HepG2 (cell line): ENCODE results near the gene TLE1. TPM values are rescaled to one million over a fixed set of nuclear protein-coding genes. Genes with fewer than 3 reads are reported as not detected.

ENCODE experiments used
- ARID5B ChIP-seq: IDR thresholded peaks from 2 replicates; pipeline ENCODE4 v1.4.0; 2020; ENCODE audit warnings: mild to moderate bottlenecking, missing genetic modification reagents
- ATF4 ChIP-seq, 2 experiments: fragments of 450-650 bp in 1 of 2; sonication (generic) in 1 of 2; formaldehyde crosslinking; IDR thresholded peaks; 2 replicates each; pipeline versions ENCODE4 v1.5.0 to v1.8.0; 2020 to 2022; ENCODE audit warnings: mild to moderate bottlenecking in 1 of 2, missing genetic modification reagents in 1 of 2
- BCL6 ChIP-seq: IDR thresholded peaks from 2 replicates; pipeline ENCODE4 v1.6.1; 2016; ENCODE audit warnings: missing genetic modification reagents, missing compliant biosample characterization
- FOXA1 ChIP-seq, 2 experiments: fragments of 450-650 bp in 1 of 2; sonication (generic) in 1 of 2; formaldehyde crosslinking in 1 of 2; IDR thresholded peaks; 2 replicates each; pipeline versions ENCODE4 v1.4.0 to v1.6.1; 2016 to 2020; ENCODE audit warnings: missing genetic modification reagents in 1 of 2
- FOXA3 ChIP-seq: IDR thresholded peaks from 2 replicates; pipeline ENCODE4 v1.6.1; 2016; ENCODE audit warnings: missing genetic modification reagents, missing compliant biosample characterization
- FOXK1 ChIP-seq: sonication (generic); formaldehyde crosslinking; IDR thresholded peaks from 2 replicates; pipeline ENCODE4 v1.4.0; 2020; ENCODE audit warnings: low read depth, missing genetic modification reagents, borderline replicate concordance
- FOXP1 ChIP-seq, 2 experiments: fragments of 450-650 bp in 1 of 2; IDR thresholded peaks; 2 replicates each; pipeline ENCODE4 v1.6.1; 2017 to 2018; ENCODE audit warnings: antibody characterized with exemption in 1 of 2
- KAT8 ChIP-seq: IDR thresholded peaks from 2 replicates; pipeline ENCODE4 v1.6.1; 2016; ENCODE audit warnings: missing genetic modification reagents, missing compliant biosample characterization
- MAFK ChIP-seq, 2 experiments: IDR thresholded peaks in 1 of 2; conservative IDR thresholded peaks in 1 of 2; 2 replicates each; pipeline ENCODE4 v1.6.1; 2011; ENCODE audit warnings: improper control_type of control experiment in 2 of 2, low read length in 2 of 2
- NCOA2 ChIP-seq: sonication (generic); formaldehyde crosslinking; IDR thresholded peaks from 2 replicates; pipeline ENCODE4 v1.8.0; 2022; ENCODE audit warnings: inconsistent platforms
- NR2C2 ChIP-seq: sonication (generic); formaldehyde crosslinking; IDR thresholded peaks from 2 replicates; pipeline ENCODE4 v1.4.0; 2020; ENCODE audit warnings: missing genetic modification reagents, mild to moderate bottlenecking, moderate library complexity, borderline replicate concordance
- PREB ChIP-seq: sonication (generic); formaldehyde crosslinking; IDR thresholded peaks from 2 replicates; pipeline ENCODE4 v1.4.0; 2020; ENCODE audit warnings: missing genetic modification reagents
- RERE ChIP-seq: IDR thresholded peaks from 2 replicates; pipeline ENCODE4 v1.6.1; 2016; ENCODE audit warnings: low read depth, missing genetic modification reagents, missing compliant biosample characterization
- SAP130 ChIP-seq: IDR thresholded peaks from 2 replicates; pipeline ENCODE4 v1.6.1; 2016; ENCODE audit warnings: low read depth
- ZKSCAN5 ChIP-seq: sonication (generic); formaldehyde crosslinking; IDR thresholded peaks from 2 replicates; pipeline ENCODE4 v1.5.1; 2020; ENCODE audit warnings: mild to moderate bottlenecking, missing genetic modification reagents
- ZNF12 ChIP-seq: sonication (generic); formaldehyde crosslinking; IDR thresholded peaks from 2 replicates; pipeline ENCODE4 v1.5.0; 2020; ENCODE audit warnings: missing genetic modification reagents
- ZNF773 ChIP-seq: sonication (generic); formaldehyde crosslinking; IDR thresholded peaks from 2 replicates; pipeline ENCODE4 v1.4.0; 2020; ENCODE audit warnings: missing genetic modification reagents, borderline replicate concordance
- polyA plus RNA-seq, 8 experiments: library from polyadenylated mRNA; depleted of rRNA in 3 of 8; stranded (reverse) in 7 of 8; unstranded in 1 of 8; fragments of >200 nt; fragmentation: Illumina TruSeq in 4 of 8; extraction: Trizol in 4 of 8; gene quantifications; 2 replicates each; pipeline versions ENCODE4 v1.2.1 to v1.2.3, GENCODE V29; 2011 to 2016; ENCODE audit warnings: low read depth in 4 of 8, missing spikeins in 1 of 8, mixed read lengths in 1 of 8; ENCODE audit not compliant: insufficient read depth in 1 of 8
- total RNA-seq, 5 experiments: library from RNA; depleted of rRNA; stranded (reverse); fragments of >200 nt; fragmentation: Illumina TruSeq; extraction: Trizol; gene quantifications; 2 replicates each; pipeline ENCODE4 v1.2.3, GENCODE V29; 2016; ENCODE audit warnings: low read depth in 1 of 5

Gene TLE1
- total and polyA plus RNA-seq, 2 of the 13 experiments (the other 11 are each of a cell fraction or from before 2014, with no cell fraction given): 35.9 to 109 TPM

- TF ChIP-seq RERE (CRISPR knock-in tag) (peak; percentile 31; the same call in 1 of the 2 replicates), ZNF12 (CRISPR knock-in tag) (peak; percentile 43; the same call in 1 of the 2 replicates), NR2C2 (CRISPR knock-in tag) (peak; percentile 21; the same call in 1 of the 2 replicates), BCL6 (CRISPR knock-in tag) (peak; percentile 46; the same call in 1 of the 2 replicates), FOXP1 (IDR thresholded peaks at IDR 0.05) (no peak), FOXP1 (CRISPR knock-in tag; IDR thresholded peaks at IDR 0.05) (peak; percentile 56), FOXA3 (CRISPR knock-in tag) (peak; percentile 88), MAFK (conservative IDR thresholded peaks at IDR 0.05 in 1 of 2, IDR thresholded peaks at IDR 0.05 in 1 of 2; ENCODE audit: low read length in 2 of 2) (peak; percentile 11 to 47; a peak in 2 of 4 replicates), KAT8 (CRISPR knock-in tag) (peak; percentile 36; the same call in 1 of the 2 replicates), SAP130 (CRISPR knock-in tag) (peak; percentile 42), FOXA1 (IDR thresholded peaks at IDR 0.05) (no peak), FOXA1 (CRISPR knock-in tag; IDR thresholded peaks at IDR 0.05) (peak; percentile 88), ZKSCAN5 (CRISPR knock-in tag) (no peak), ARID5B (peak; percentile 43), FOXK1 (peak; percentile 64; the same call in 1 of the 2 replicates), NCOA2 (CRISPR knock-in tag) (no peak), ZNF773 (CRISPR knock-in tag) (no peak), PREB (CRISPR knock-in tag) (no peak), ATF4 (CRISPR knock-in tag; IDR thresholded peaks at IDR 0.05) (peak in 1 of 2 experiments; percentile 94; a peak in 2 of 4 replicates)
These were observed 59.9 kb downstream of the TLE1 start (continued) for GRCh38 chr9:81629440-81629839.
